Measurements from ENCODE around the gene CD300A.

The CD300A gene

GRCh38 chr17:74441537-74441936 lies 24.9 kb upstream of the CD300A start:
- DNase-seq (ENCODE audit: low read depth): no peak
- TF ChIP-seq CTCF (IDR thresholded peaks at IDR 0.05; ENCODE audit: control insufficient read depth, insufficient read depth, low read depth, low read length, missing control alignments): no peak
- H3K4me3 ChIP-seq (ENCODE audit: control insufficient read depth, low read depth, low read length): no peak overlapping the region

- H3K4me3 ChIP-seq (ENCODE audit: control insufficient read depth, low read depth, low read length): no peak overlapping the region
- no peak for DNase-seq (ENCODE audit: low read depth)
- no peak for TF ChIP-seq CTCF (IDR thresholded peaks at IDR 0.05; ENCODE audit: control insufficient read depth, insufficient read depth, low read depth, low read length, missing control alignments)
Observed at GRCh38 chr17:74442291-74442669, 24.2 kb upstream of the CD300A start.

GRCh38 chr17:74442670-74443515 lies 23.5 kb upstream of the CD300A start:
- TF ChIP-seq CTCF (IDR thresholded peaks at IDR 0.05; ENCODE audit: control insufficient read depth, insufficient read depth, low read depth, low read length, missing control alignments): no peak
- DNase-seq (ENCODE audit: low read depth): no peak
- H3K4me3 ChIP-seq (ENCODE audit: control insufficient read depth, low read depth, low read length): no peak overlapping the region

GRCh38 chr17:74443516-74444296 lies 22.7 kb upstream of the CD300A start:
- DNase-seq (ENCODE audit: low read depth): no peak
- H3K4me3 ChIP-seq (ENCODE audit: control insufficient read depth, low read depth, low read length): no peak overlapping the region
- no peak for TF ChIP-seq CTCF (IDR thresholded peaks at IDR 0.05; ENCODE audit: control insufficient read depth, insufficient read depth, low read depth, low read length, missing control alignments)

GRCh38 chr17:74444406-74444805 lies 22.0 kb upstream of the CD300A start:
- DNase-seq (ENCODE audit: low read depth): no peak
- no peak for TF ChIP-seq CTCF (IDR thresholded peaks at IDR 0.05; ENCODE audit: control insufficient read depth, insufficient read depth, low read depth, low read length, missing control alignments)
- H3K4me3 ChIP-seq (ENCODE audit: control insufficient read depth, low read depth, low read length): no peak overlapping the region

- no peak for TF ChIP-seq CTCF (IDR thresholded peaks at IDR 0.05; ENCODE audit: control insufficient read depth, insufficient read depth, low read depth, low read length, missing control alignments)
- DNase-seq (ENCODE audit: low read depth): no peak
- H3K4me3 ChIP-seq (ENCODE audit: control insufficient read depth, low read depth, low read length): no peak overlapping the region
Observed at GRCh38 chr17:74445158-74445557, 21.3 kb upstream of the CD300A start.

Data from AG09309 (cell line).